WTC11 (cell line): Measurements from ENCODE around the gene WDR87. TPM values are rescaled to one million over a fixed set of nuclear protein-coding genes. Genes with fewer than 3 reads are reported as not detected.
A peak's percentile ranks its signal among the peaks of the same experiment; 100 is the strongest.

Experiments used
- ATAC-seq: fragments of 200-7000 bp; cut with Tn5 transposase; 2 replicates; pipeline ENCODE4 v1.10.0; 2021; ENCODE audit warnings: mild to moderate bottlenecking, moderate library complexity
- CTCF ChIA-PET: fragments of 300-600 bp; sonication (Branson Sonifier 250); formaldehyde crosslinking; loops from one replicate; lab custom pipeline; 2021; ENCODE audit warnings: antibody characterized with exemption; lab: Charles Lee
- POLR2A ChIA-PET: fragments of 350-600 bp; sonication (Branson Sonifier 250); formaldehyde crosslinking; loops from one replicate; lab custom pipeline; 2021; ENCODE audit warnings: antibody characterized with exemption; lab: Charles Lee
- DNase-seq: peaks from one replicate; pipeline ENCODE4 v3.0.0; 2021; ENCODE audit warnings: low spot score
- H3K27ac Mint-ChIP-seq: 2 replicates; pipeline ENCODE4 v1.8.0; 2021; ENCODE audit warnings: mixed read lengths
- H3K27me3 Mint-ChIP-seq: 2 replicates; pipeline ENCODE4 v1.8.0; 2021; ENCODE audit warnings: low read depth, mild to moderate bottlenecking, moderate library complexity, mixed read lengths
- H3K36me3 Mint-ChIP-seq: 2 replicates; pipeline ENCODE4 v1.8.0; 2021; ENCODE audit warnings: mixed read lengths
- H3K4me1 Mint-ChIP-seq: 2 replicates; pipeline ENCODE4 v1.8.0; 2022; ENCODE audit warnings: mixed read lengths
- H3K4me3 Mint-ChIP-seq: 2 replicates; pipeline ENCODE4 v1.8.0; 2021; ENCODE audit warnings: mild to moderate bottlenecking, moderate library complexity, mixed read lengths
- H3K9me3 Mint-ChIP-seq: 2 replicates; pipeline ENCODE4 v1.8.0; 2021; ENCODE audit warnings: mixed read lengths
- ATF3 ChIP-seq: sonication (generic); formaldehyde crosslinking; conservative IDR thresholded peaks from 2 replicates; pipeline ENCODE4 v1.8.1; 2022; ENCODE audit warnings: mild to moderate bottlenecking, missing genetic modification reagents
- CREB1 ChIP-seq: sonication (generic); formaldehyde crosslinking; IDR thresholded peaks from 2 replicates; pipeline ENCODE4 v1.8.0; 2023; ENCODE audit warnings: mild to moderate bottlenecking, missing genetic modification reagents
- CREM ChIP-seq: sonication (generic); formaldehyde crosslinking; IDR thresholded peaks from 2 replicates; pipeline ENCODE4 v1.8.1; 2022; ENCODE audit warnings: mild to moderate bottlenecking, missing genetic modification reagents, moderate library complexity
- CTCF ChIP-seq: fragments of 200-600 bp; IDR thresholded peaks from 2 replicates; pipeline ENCODE4 v1.8.0; 2022; ENCODE audit warnings: antibody characterized with exemption
- E2F1 ChIP-seq: sonication (generic); formaldehyde crosslinking; IDR thresholded peaks from 2 replicates; pipeline ENCODE4 v1.8.0; 2022; ENCODE audit warnings: mild to moderate bottlenecking, missing genetic modification reagents
- FOXJ3 ChIP-seq: sonication (generic); formaldehyde crosslinking; IDR thresholded peaks from 2 replicates; pipeline ENCODE4 v1.9.0; 2021; ENCODE audit warnings: missing genetic modification reagents, mild to moderate bottlenecking, borderline replicate concordance
- GTF2I ChIP-seq: fragments of 250-450 bp; sonication (Bioruptor Pico); conservative IDR thresholded peaks from 2 replicates; pipeline ENCODE4 v1.4.0; 2021; ENCODE audit warnings: mild to moderate bottlenecking
- JAZF1 ChIP-seq: fragments of 250-450 bp; sonication (Bioruptor Pico); IDR thresholded peaks from 2 replicates; pipeline ENCODE4 v1.9.0; 2021; ENCODE audit warnings: moderate library complexity, mild to moderate bottlenecking, inconsistent platforms
- OVOL2 ChIP-seq: fragments of 250-450 bp; sonication (Bioruptor Pico); IDR thresholded peaks from 2 replicates; pipeline ENCODE4 v1.9.0; 2021; ENCODE audit warnings: mild to moderate bottlenecking, borderline replicate concordance
- PRDM15 ChIP-seq: sonication (generic); formaldehyde crosslinking; IDR thresholded peaks from 2 replicates; pipeline ENCODE4 v1.8.0; 2022; ENCODE audit warnings: missing genetic modification reagents
- RELA ChIP-seq: sonication (generic); formaldehyde crosslinking; IDR thresholded peaks from 2 replicates; pipeline ENCODE4 v1.8.1; 2022; ENCODE audit warnings: missing genetic modification reagents, mild to moderate bottlenecking, borderline replicate concordance
- STAT6 ChIP-seq: sonication (generic); formaldehyde crosslinking; conservative IDR thresholded peaks from 2 replicates; pipeline ENCODE4 v1.8.1; 2023; ENCODE audit warnings: mild to moderate bottlenecking, low read depth, missing genetic modification reagents, moderate library complexity
- ZNF138 ChIP-seq: sonication (generic); formaldehyde crosslinking; conservative IDR thresholded peaks from 2 replicates; pipeline ENCODE4 v1.8.1; 2022; ENCODE audit warnings: mild to moderate bottlenecking, moderate library complexity, missing genetic modification reagents
- ZNF219 ChIP-seq: sonication (generic); formaldehyde crosslinking; IDR thresholded peaks from 2 replicates; pipeline ENCODE4 v1.8.0; 2023; ENCODE audit warnings: missing genetic modification reagents, mild to moderate bottlenecking, borderline replicate concordance
- ZNF416 ChIP-seq: fragments of 250-450 bp; sonication (Bioruptor Pico); IDR thresholded peaks from 2 replicates; pipeline ENCODE4 v1.9.0; 2021; ENCODE audit warnings: mild to moderate bottlenecking, inconsistent platforms
- ZNF425 ChIP-seq: fragments of 250-450 bp; sonication (Bioruptor Pico); conservative IDR thresholded peaks from 2 replicates; pipeline ENCODE4 v1.9.0; 2021; ENCODE audit warnings: mild to moderate bottlenecking
- ZNF671 ChIP-seq: fragments of 250-450 bp; sonication (Bioruptor Pico); IDR thresholded peaks from 2 replicates; pipeline ENCODE4 v1.8.0; 2021; ENCODE audit warnings: mild to moderate bottlenecking
- total RNA-seq: library from RNA; stranded (reverse); gene quantifications from 3 replicates; pipeline ENCODE4 v1.2.3, GENCODE V29; 2021

Gene WDR87
- total RNA-seq, 1 experiment from 2014 or later = not detected

- TF ChIP-seq STAT6 (CRISPR knock-in tag) (no peak), FOXJ3 (no peak), RELA (CRISPR knock-in tag) (no peak)
- TF ChIP-seq, all 79 proteins: peak for 0
These were observed 3.3 kb downstream of the WDR87 start (continued) for GRCh38 chr19:37903096-37903495.

GRCh38 chr19:37902668-37903067 is 3.7 kb downstream of the WDR87 start:
- CTCF ChIA-PET = interaction anchor here (0.5 to 6.6 kb wide), 80 partner anchors 10 to 485 kb away, joined by 3 to 75 read pairs (median 4); partner anchors contain the start of genes GGN, KCNK6, PPP1R14A and ZNF607
- no peak overlapping the region for H3K27ac Mint-ChIP-seq
- H3K27me3 Mint-ChIP-seq = no peaks in the 10 kb centered on the region; the same call in 1 of the 2 replicates
- peak; percentile 89 for DNase-seq
- TF ChIP-seq ATF3 (CRISPR knock-in tag) = no peak
- peak; percentile 85 for TF ChIP-seq CTCF
- H3K4me3 Mint-ChIP-seq = no peak overlapping the region
- POLR2A ChIA-PET = interaction anchor here (0.6 to 1.6 kb wide), 5 partner anchors 102 to 418 kb away, joined by 3 to 12 read pairs (median 5); no protein-coding TSS in a partner anchor
- no peaks in the 10 kb centered on the region for H3K9me3 Mint-ChIP-seq
- ATAC-seq = peak; percentile 23
- no peaks in the 10 kb centered on the region for H3K36me3 Mint-ChIP-seq
- H3K4me1 Mint-ChIP-seq = peaks cover 12% of the 10 kb centered on the region

- TF ChIP-seq CREM = no peak
- no peak for TF ChIP-seq ZNF219 (CRISPR knock-in tag)
- TF ChIP-seq E2F1 (CRISPR knock-in tag) = no peak
- no peak for TF ChIP-seq RELA (CRISPR knock-in tag)
- no peak for TF ChIP-seq ZNF425
- no peak for TF ChIP-seq PRDM15 (CRISPR knock-in tag)
- TF ChIP-seq ZNF671 = no peak
- no peak for TF ChIP-seq OVOL2
- TF ChIP-seq GTF2I = no peak
- TF ChIP-seq ZNF416 (CRISPR knock-in tag) = no peak
- TF ChIP-seq CREB1 (CRISPR knock-in tag) = no peak
- TF ChIP-seq ZNF138 (CRISPR knock-in tag) = no peak
- no peak for TF ChIP-seq JAZF1 (CRISPR knock-in tag)
- Mint-ChIP-seq H3K27ac (no peak overlapping the region), H3K4me1 (peaks cover 3% of the 10 kb centered on the region), H3K27me3 (no peaks in the 10 kb centered on the region), H3K4me3 (no peak overlapping the region), H3K9me3 (no peaks in the 10 kb centered on the region), H3K36me3 (no peaks in the 10 kb centered on the region)
- ATAC-seq (no peak), DNase-seq (no peak)
- ChIA-PET POLR2A (no interaction called here), CTCF (interaction anchor here (0.6 to 2.1 kb wide), 8 partner anchors 17 to 344 kb away, joined by 3 to 6 read pairs (median 4); partner anchors contain the start of genes ZNF540 and ZNF571)
These were observed 6.4 kb downstream of the WDR87 start for GRCh38 chr19:37899966-37900365.
